GM23338 (cell line): ENCODE data around the gene CUX1. TPM values are rescaled to one million over a fixed set of nuclear protein-coding genes. Genes with fewer than 3 reads are reported as not detected.

Experiments
- ATAC-seq: fragments of 200-7000 bp; cut with Tn5 transposase; 3 replicates; pipeline ENCODE4 v1.9.1; 2020
- DNase-seq: peaks from one replicate; pipeline ENCODE4 v3.0.0-alpha.2; 2015; ENCODE audit warnings: low spot score
- H2AFZ ChIP-seq: fragments of 200-600 bp; sonication (generic); 2 replicates; pipeline ENCODE4 v1.8.0; 2016; ENCODE audit warnings: antibody characterized with exemption, mild to moderate bottlenecking, moderate library complexity
- H3F3A ChIP-seq: fragments of 200-600 bp; sonication (generic); replicated peaks from 2 replicates; pipeline ENCODE4 v1.8.0; 2017; ENCODE audit warnings: antibody characterized with exemption, mixed run types, low read depth
- H3K27ac ChIP-seq: fragments of 200-600 bp; sonication (generic); 2 replicates; pipeline ENCODE4 v1.6.1; 2016; ENCODE audit warnings: low read depth
- H3K27me3 ChIP-seq: fragments of 200-600 bp; sonication (generic); 2 replicates; pipeline ENCODE4 v1.8.0; 2016; ENCODE audit warnings: mild to moderate bottlenecking, mixed run types, moderate library complexity; ENCODE audit not compliant: insufficient read depth
- H3K36me3 ChIP-seq: fragments of 200-600 bp; sonication (generic); 2 replicates; pipeline ENCODE4 v1.8.0; 2016; ENCODE audit warnings: mild to moderate bottlenecking; ENCODE audit not compliant: insufficient read depth
- H3K4me1 ChIP-seq: fragments of 200-600 bp; sonication (generic); 2 replicates; pipeline ENCODE4 v1.8.0; 2016; ENCODE audit warnings: mild to moderate bottlenecking, moderate library complexity; ENCODE audit not compliant: insufficient read depth
- H3K4me2 ChIP-seq: fragments of 200-600 bp; sonication (generic); 2 replicates; pipeline ENCODE4 v1.7.1; 2017; ENCODE audit warnings: mixed run types
- H3K4me3 ChIP-seq: fragments of 200-600 bp; sonication (generic); 2 replicates; pipeline ENCODE4 v1.6.1; 2016; ENCODE audit warnings: mixed run types
- H3K79me2 ChIP-seq: fragments of 200-600 bp; sonication (generic); replicated peaks from 2 replicates; pipeline ENCODE4 v1.8.0; 2017; ENCODE audit warnings: mild to moderate bottlenecking; ENCODE audit not compliant: insufficient read depth
- H3K9me2 ChIP-seq: fragments of 200-600 bp; sonication (generic); 2 replicates; pipeline ENCODE4 v1.8.0; 2017; ENCODE audit not compliant: insufficient read depth
- H4K20me1 ChIP-seq: fragments of 200-600 bp; sonication (generic); replicated peaks from 2 replicates; pipeline ENCODE4 v1.8.0; 2017; ENCODE audit warnings: mild to moderate bottlenecking; ENCODE audit not compliant: insufficient read depth
- H3K27ac Mint-ChIP-seq: 2 replicates; pipeline ENCODE4 v1.8.0; 2020; ENCODE audit warnings: inconsistent platforms, mild to moderate bottlenecking, moderate library complexity, mixed read lengths
- H3K27me3 Mint-ChIP-seq: 3 replicates; pipeline ENCODE4 v1.8.0; 2022; ENCODE audit warnings: low read depth, mild to moderate bottlenecking, moderate library complexity, mixed read lengths, inconsistent platforms; ENCODE audit not compliant: insufficient read depth, poor library complexity
- H3K36me3 Mint-ChIP-seq: 3 replicates; pipeline ENCODE4 v1.8.0; 2021; ENCODE audit warnings: low read depth, mild to moderate bottlenecking, inconsistent platforms, moderate library complexity, mixed read lengths
- H3K4me1 Mint-ChIP-seq: 3 replicates; pipeline ENCODE4 v1.8.0; 2020; ENCODE audit warnings: mild to moderate bottlenecking, inconsistent platforms, mixed read lengths
- H3K4me3 Mint-ChIP-seq: 3 replicates; pipeline ENCODE4 v1.8.0; 2021; ENCODE audit warnings: moderate library complexity, mild to moderate bottlenecking, inconsistent platforms, mixed read lengths
- H3K9me3 Mint-ChIP-seq: 3 replicates; pipeline ENCODE4 v1.8.0; 2020; ENCODE audit warnings: moderate library complexity, mild to moderate bottlenecking, inconsistent platforms, mixed read lengths
- CREB1 ChIP-seq: fragments of 250-450 bp; sonication (Bioruptor Pico); IDR thresholded peaks from 2 replicates; pipeline ENCODE4 v1.5.0; 2020; ENCODE audit warnings: low read depth, mild to moderate bottlenecking, moderate library complexity
- ETS1 ChIP-seq: IDR thresholded peaks from 2 replicates; pipeline ENCODE4 v1.6.1; 2016; ENCODE audit warnings: antibody characterized with exemption
- EZH2 ChIP-seq: fragments of 200-600 bp; sonication (generic); IDR thresholded peaks from one replicate; pipeline ENCODE4 v1.8.0; 2017; ENCODE audit warnings: antibody characterized with exemption, mild to moderate bottlenecking, low read depth; ENCODE audit not compliant: unreplicated experiment
- EZH2phosphoT487 ChIP-seq: fragments of 200-600 bp; sonication (generic); IDR thresholded peaks from one replicate; pipeline ENCODE4 v1.8.1; 2018; ENCODE audit warnings: antibody characterized with exemption; ENCODE audit not compliant: unreplicated experiment
- JUNB ChIP-seq: IDR thresholded peaks from one replicate; pipeline ENCODE4 v1.6.1; 2016; ENCODE audit warnings: antibody characterized with exemption; ENCODE audit not compliant: unreplicated experiment
- NANOG ChIP-seq: IDR thresholded peaks from 2 replicates; pipeline ENCODE4 v1.6.1; 2016; ENCODE audit warnings: antibody characterized with exemption, borderline replicate concordance
- POLR2AphosphoS5 ChIP-seq: IDR thresholded peaks from 2 replicates; pipeline ENCODE4 v1.6.1; 2016; ENCODE audit warnings: antibody characterized with exemption, low read depth
- REST ChIP-seq: IDR thresholded peaks from one replicate; pipeline ENCODE4 v1.6.1; 2018; ENCODE audit warnings: antibody characterized with exemption; ENCODE audit not compliant: unreplicated experiment
- STAT1 ChIP-seq: IDR thresholded peaks from one replicate; pipeline ENCODE4 v1.6.1; 2016; ENCODE audit warnings: antibody characterized with exemption; ENCODE audit not compliant: unreplicated experiment
- ZNF114 ChIP-seq: fragments of 250-450 bp; sonication (Bioruptor Pico); IDR thresholded peaks from 2 replicates; pipeline ENCODE4 v1.5.0; 2020; ENCODE audit warnings: mild to moderate bottlenecking, moderate library complexity
- polyA plus RNA-seq: library from polyadenylated mRNA; unstranded; fragments of >200 nt; fragmentation: Nextera tagmentation; extraction: Ambion mirVana; gene quantifications from 2 replicates; pipeline ENCODE4 v1.2.1, GENCODE V29; 2016
- total RNA-seq: library from RNA; depleted of rRNA; stranded (reverse); fragments of >200 nt; shearing (Covaris generic); gene quantifications from 2 replicates; pipeline ENCODE4 v1.2.3, GENCODE V29; 2014

The CUX1 gene
- total and polyA plus RNA-seq, 2 experiments from 2014 or later: 49.9 to 64.0 TPM

- no peak for TF ChIP-seq ETS1
- no peak for TF ChIP-seq STAT1
- TF ChIP-seq EZH2: no peak
- TF ChIP-seq REST: no peak
Measured at GRCh38 chr7:101878938-101879337, 61.5 kb downstream of the CUX1 start (continued).

- no peak for DNase-seq
- no peak for ATAC-seq
- H3K79me2 ChIP-seq: peaks cover 100% of the 10 kb centered on the region
- H3K9me3 Mint-ChIP-seq: no peaks in the 10 kb centered on the region
- no peaks in the 10 kb centered on the region for H3K27me3 ChIP-seq
- H3K27ac Mint-ChIP-seq: peak overlapping the region; percentile 52; the same call in 1 of the 2 replicates
- H3K36me3 ChIP-seq: no peaks in the 10 kb centered on the region
- peaks cover 70% of the 10 kb centered on the region for H3K4me1 ChIP-seq
- peak overlapping the region; percentile 11 for H3K4me2 ChIP-seq
- peaks cover 71% of the 10 kb centered on the region for H4K20me1 ChIP-seq
- peaks cover 80% of the 10 kb centered on the region for H3K4me1 Mint-ChIP-seq
- H3K36me3 Mint-ChIP-seq: 0 out of 3 replicates have a peak, but pooled peaks cover 4% of the 10 kb centered on the region
- H3K27me3 Mint-ChIP-seq: peaks cover 9% of the 10 kb centered on the region
- no peaks in the 10 kb centered on the region for H3K9me2 ChIP-seq
- TF ChIP-seq ETS1 (no peak), CREB1 (CRISPR knock-in tag) (no peak), EZH2phosphoT487 (no peak), STAT1 (no peak), POLR2AphosphoS5 (no peak), ZNF114 (CRISPR knock-in tag) (no peak), EZH2 (no peak), REST (no peak), JUNB (no peak), NANOG (no peak)
- H3K4me3 ChIP-seq: no peak overlapping the region
- H3K4me3 Mint-ChIP-seq: no peak overlapping the region
- H2AFZ ChIP-seq: no peak overlapping the region
- 0 out of 2 replicates have a peak, but pooled peaks cover 14% of the 10 kb centered on the region for H3F3A ChIP-seq
- H3K27ac ChIP-seq: no peak overlapping the region
Measured at GRCh38 chr7:101879565-101879964, 62.1 kb downstream of the CUX1 start.
